GM12878 (cell line): ENCODE results near the gene ARMS2. TPM values are rescaled to one million over a fixed set of nuclear protein-coding genes. Genes with fewer than 3 reads are reported as not detected.

Source experiments
- ATAC-seq: fragments of 200-7000 bp; cut with Tn5 transposase; 3 replicates; pipeline ENCODE4 v1.9.1; 2020; ENCODE audit warnings: mild to moderate bottlenecking, moderate library complexity
- BruUV-seq: library from RNA; stranded (reverse); fragments of 400-500 nt; replicated peaks from 2 replicates; lab custom pipeline; 2021; lab: Mats Ljungman, UMichigan
- CTCF ChIA-PET: fragments of 300-600 bp; sonication (Branson Sonifier 250); formaldehyde crosslinking; extraction: SDS; loops from one replicate; lab custom pipeline; 2021; ENCODE audit warnings: inconsistent platforms; lab: Yijun Ruan, JAX
- POLR2A ChIA-PET: fragments of 350-600 bp; formaldehyde crosslinking; extraction: SDS; loops from one replicate; lab custom pipeline; 2021; ENCODE audit warnings: inconsistent platforms; lab: Charles Lee
- RAD21 ChIA-PET: fragments of 300-600 bp; sonication (Branson Sonifier 250); formaldehyde crosslinking; loops from one replicate; lab custom pipeline; 2023; ENCODE audit warnings: antibody characterized with exemption; ENCODE audit not compliant: unreplicated experiment; lab: Charles Lee
- SMC1A ChIA-PET: fragments of 300-600 bp; sonication (Branson Sonifier 250); formaldehyde crosslinking; loops from one replicate; lab custom pipeline; 2023; ENCODE audit not compliant: unreplicated experiment, uncharacterized antibody; lab: Charles Lee
- DNase-seq: peaks from one replicate; pipeline ENCODE4 v3.0.0-alpha.2; 2011; ENCODE audit warnings: low read depth, low spot score
- FAIRE-seq: peaks from 3 replicates; lab custom pipeline; 2011; peaks lifted over from hg19 to GRCh38; lab: Jason Lieb, UNC
- H2AFZ ChIP-seq: 2 replicates; pipeline ENCODE4 v1.6.0; 2011; ENCODE audit warnings: low read depth, low read length, control low read depth; ENCODE audit not compliant: control insufficient read depth
- H3K27ac ChIP-seq: 2 replicates; pipeline ENCODE4 v1.5.1; 2011; ENCODE audit warnings: control low read depth; ENCODE audit not compliant: control insufficient read depth, insufficient read depth
- H3K27me3 ChIP-seq, 2 experiments: replicated peaks in 1 of 2; 2 replicates each; pipeline versions ENCODE4 v1.6.0 to v1.6.1; 2011; ENCODE audit warnings: low read length in 1 of 2; ENCODE audit not compliant: control insufficient read depth in 2 of 2, insufficient read depth in 2 of 2
- H3K36me3 ChIP-seq, 2 experiments: 2 replicates each; pipeline ENCODE4 v1.5.1; 2011; ENCODE audit warnings: low read length in 1 of 2; ENCODE audit not compliant: control insufficient read depth in 2 of 2, insufficient read depth in 2 of 2
- H3K4me1 ChIP-seq: 2 replicates; pipeline ENCODE4 v1.6.1; 2011; ENCODE audit warnings: mild to moderate bottlenecking, low read length, moderate library complexity, mixed read lengths; ENCODE audit not compliant: control insufficient read depth, insufficient read depth
- H3K4me2 ChIP-seq: 2 replicates; pipeline ENCODE4 v1.6.0; 2011; ENCODE audit warnings: control low read depth; ENCODE audit not compliant: control insufficient read depth, insufficient read depth
- H3K4me3 ChIP-seq: fragments of 200-600 bp; sonication (generic); 2 replicates; pipeline ENCODE4 v1.5.1; 2016
- H3K79me2 ChIP-seq: 2 replicates; pipeline ENCODE4 v1.6.0; 2011; ENCODE audit warnings: low read length; ENCODE audit not compliant: control insufficient read depth, insufficient read depth
- H3K9ac ChIP-seq: 2 replicates; pipeline ENCODE4 v1.8.0; 2011; ENCODE audit warnings: low read length, control low read depth, mixed read lengths; ENCODE audit not compliant: control insufficient read depth, insufficient read depth
- H3K9me3 ChIP-seq: replicated peaks from 3 replicates; pipeline ENCODE4 v1.5.1; 2011; ENCODE audit warnings: mild to moderate bottlenecking, low read length; ENCODE audit not compliant: control insufficient read depth, insufficient read depth
- H4K20me1 ChIP-seq: 2 replicates; pipeline ENCODE4 v1.6.0; 2011; ENCODE audit not compliant: control insufficient read depth, insufficient read depth
- BRCA1 ChIP-seq: IDR thresholded peaks from 2 replicates; pipeline ENCODE4 v1.6.1; 2011; ENCODE audit warnings: low read depth, low read length, improper control_type of control experiment
- CHD1 ChIP-seq: IDR thresholded peaks from 2 replicates; pipeline ENCODE4 v1.6.1; 2012; ENCODE audit warnings: low read depth, low read length, improper control_type of control experiment
- EGR1 ChIP-seq, 2 experiments: IDR thresholded peaks; 1 replicate in 1 of 2; 2 replicates in 1 of 2; pipeline ENCODE4 v1.6.1; 2011 to 2012; ENCODE audit warnings: low read depth in 2 of 2, low read length in 2 of 2, borderline replicate concordance in 1 of 2, mild to moderate bottlenecking in 1 of 2, moderate library complexity in 1 of 2
- HDGF ChIP-seq: fragments of 450-650 bp; IDR thresholded peaks from 2 replicates; pipeline ENCODE4 v1.6.1; 2016; ENCODE audit warnings: antibody characterized with exemption
- IRF4 ChIP-seq: IDR thresholded peaks from 2 replicates; pipeline ENCODE4 v1.6.1; 2011; ENCODE audit warnings: low read depth, low read length
- MTA3 ChIP-seq: IDR thresholded peaks from 2 replicates; pipeline ENCODE4 v1.6.1; 2012; ENCODE audit warnings: low read length, inconsistent platforms, borderline replicate concordance
- MYB ChIP-seq: fragments of 150-350 bp; IDR thresholded peaks from 2 replicates; pipeline ENCODE4 v1.6.1; 2014; ENCODE audit warnings: mild to moderate bottlenecking, low read depth, low read length, borderline replicate concordance
- POLR2AphosphoS5 ChIP-seq: IDR thresholded peaks from 2 replicates; pipeline ENCODE4 v1.6.1; 2011; ENCODE audit warnings: mild to moderate bottlenecking, low read length, inconsistent platforms
- RAD21 ChIP-seq: IDR thresholded peaks from 2 replicates; pipeline ENCODE4 v1.6.1; 2011; ENCODE audit warnings: mild to moderate bottlenecking, low read depth, low read length, moderate library complexity; ENCODE audit not compliant: insufficient read depth
- RAD51 ChIP-seq: fragments of 450-650 bp; IDR thresholded peaks from 2 replicates; pipeline ENCODE4 v1.6.1; 2016; ENCODE audit warnings: moderate library complexity, mild to moderate bottlenecking, inconsistent platforms
- WRNIP1 ChIP-seq: IDR thresholded peaks from 2 replicates; pipeline ENCODE4 v1.6.1; 2011; ENCODE audit warnings: low read depth, low read length, improper control_type of control experiment, borderline replicate concordance
- WGBS: methylation state at CpG from one replicate; pipeline ENCODE4 v1.1.6; 2016; ENCODE audit warnings: low lambda C conversion rate; ENCODE audit not compliant: insufficient replicate concordance, insufficient coverage; ENCODE audit errors: missing lambda C conversion rate; 5-methylcytosine and 5-hydroxymethylcytosine counted together
- in situ Hi-C: fragments of 300-500 bp; cut with MboI; formaldehyde crosslinking; loops from 9 replicates; pipeline ENCODE4 v1.14.3; 2018; ENCODE audit warnings: mixed read lengths
- intact Hi-C: fragments of 100-400 bp; cut with micrococcal nuclease; formaldehyde crosslinking; loops from one replicate; pipeline ENCODE4 v1.14.2; 2022; ENCODE audit not compliant: unreplicated experiment
- polyA plus RNA-seq, 11 experiments: library from polyadenylated mRNA; depleted of rRNA in 4 of 11; unstranded in 6 of 11; stranded (reverse) in 5 of 11; fragments of >200 nt; fragmentation: Nextera tagmentation in 4 of 11; fragmentation: Illumina TruSeq in 1 of 11; extraction: Ambion mirVana in 4 of 11; extraction: Trizol in 1 of 11; gene quantifications; 1 replicate in 1 of 11; 2 replicates in 10 of 11; pipeline versions ENCODE4 v1.2.1 to v1.2.3, GENCODE V29; 2011 to 2016; ENCODE audit warnings: inconsistent platforms in 2 of 11, missing spikeins in 2 of 11, low read depth in 1 of 11
- total RNA-seq, 4 experiments: library from RNA; depleted of rRNA in 3 of 4; stranded (reverse); fragments of >200 nt in 3 of 4; fragmentation: Illumina TruSeq in 1 of 4; extraction: Trizol in 1 of 4; gene quantifications; 2 replicates each; pipeline versions ENCODE4 v1.2.1 to v1.2.3, GENCODE V29; 2013 to 2021
- TF ChIP-seq, protein P1 (sequence below): fragments of 450-650 bp; IDR thresholded peaks from 2 replicates; pipeline ENCODE4 v1.6.1; 2018; ENCODE audit warnings: borderline replicate concordance, mild to moderate bottlenecking; ENCODE audit not compliant: partially characterized antibody
- TF ChIP-seq, protein P2 (sequence below): IDR thresholded peaks from 2 replicates; pipeline ENCODE4 v1.6.1; 2012; ENCODE audit warnings: low read depth, low read length, improper control_type of control experiment
- TF ChIP-seq, protein P3 (sequence below): IDR thresholded peaks from 2 replicates; pipeline ENCODE4 v1.6.1; 2012; ENCODE audit warnings: low read depth, low read length, improper control_type of control experiment

Gene ARMS2
- total and polyA plus RNA-seq, 10 of the 15 experiments (the other 5 are each of a cell fraction or from before 2014, with no cell fraction given): not detected

DNA sequence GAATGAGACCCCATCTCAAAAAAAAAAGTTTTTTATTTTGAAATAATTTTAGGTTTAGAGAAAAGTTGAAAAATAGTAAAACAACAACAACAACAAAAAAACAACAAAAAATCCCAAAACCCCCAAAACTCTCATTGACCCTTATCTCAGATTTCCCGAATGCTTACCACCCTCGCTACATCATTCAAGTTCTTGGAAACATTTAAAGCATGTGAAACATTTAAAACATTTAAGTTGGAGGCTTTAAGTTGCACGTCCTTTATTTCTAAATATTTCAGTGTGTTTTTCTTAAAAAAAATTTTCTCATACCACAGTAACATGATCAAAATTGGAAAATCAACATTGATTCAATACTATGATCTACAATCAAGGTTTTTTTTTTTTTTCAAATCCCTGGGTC lies 382 bp upstream of the ARMS2 start (continued):
- no peak for TF ChIP-seq POLR2AphosphoS5

DNA sequence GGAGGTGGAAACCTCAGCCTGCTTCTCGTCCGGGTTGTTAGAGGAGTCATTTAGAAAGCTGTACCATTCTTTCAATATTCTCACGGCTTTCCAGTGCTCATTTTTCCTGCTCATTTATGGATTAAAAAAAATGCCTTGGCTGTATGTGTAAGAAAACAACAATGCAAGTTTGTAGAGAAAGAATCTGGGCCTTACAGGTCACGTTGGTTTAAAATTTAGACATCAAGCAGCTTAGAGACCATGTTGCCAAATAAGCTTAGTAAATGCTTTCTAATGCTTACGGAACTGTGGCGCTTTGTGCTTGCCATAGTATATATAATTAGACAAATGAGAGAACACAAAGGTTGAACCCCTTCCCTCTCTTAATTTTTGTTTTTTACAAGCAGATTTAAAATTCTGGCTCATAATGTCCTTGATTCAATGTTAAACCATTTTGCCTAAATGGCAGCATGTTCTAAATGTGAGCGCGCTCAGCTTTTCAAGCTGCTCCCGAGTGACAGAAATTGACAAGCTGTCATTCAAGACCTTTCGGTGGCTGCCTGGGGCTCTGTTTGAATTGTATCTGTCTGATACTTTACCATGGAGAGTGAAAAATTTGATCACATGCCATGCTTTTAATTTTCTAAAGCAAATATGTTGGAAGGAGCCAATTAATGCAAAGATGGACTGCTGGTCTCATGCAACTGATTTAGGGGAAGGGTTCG lies 1.1 kb downstream of the ARMS2 start:
- no TSS peak for BruUV-seq
- CTCF ChIA-PET: interaction anchor here (0.8 to 1.1 kb wide), 2 partner anchors 11 to 23 kb away, joined by 3 read pairs; no protein-coding TSS in a partner anchor
- H3K4me1 ChIP-seq: no peaks in the 10 kb centered on the region
- H2AFZ ChIP-seq: no peak overlapping the region
- H4K20me1 ChIP-seq: no peaks in the 10 kb centered on the region
- 43% methylated on average over 11 of the region's 11 CpGs for WGBS
- no peak for TF ChIP-seq EGR1 (IDR thresholded peaks at IDR 0.05; ENCODE audit: borderline replicate concordance in 1 of 2, low read depth in 2 of 2, low read length in 2 of 2)
- no peak for TF ChIP-seq HDGF
- TF ChIP-seq CHD1: no peak
- no peak for TF ChIP-seq RAD21
- TF ChIP-seq, protein P1, sequence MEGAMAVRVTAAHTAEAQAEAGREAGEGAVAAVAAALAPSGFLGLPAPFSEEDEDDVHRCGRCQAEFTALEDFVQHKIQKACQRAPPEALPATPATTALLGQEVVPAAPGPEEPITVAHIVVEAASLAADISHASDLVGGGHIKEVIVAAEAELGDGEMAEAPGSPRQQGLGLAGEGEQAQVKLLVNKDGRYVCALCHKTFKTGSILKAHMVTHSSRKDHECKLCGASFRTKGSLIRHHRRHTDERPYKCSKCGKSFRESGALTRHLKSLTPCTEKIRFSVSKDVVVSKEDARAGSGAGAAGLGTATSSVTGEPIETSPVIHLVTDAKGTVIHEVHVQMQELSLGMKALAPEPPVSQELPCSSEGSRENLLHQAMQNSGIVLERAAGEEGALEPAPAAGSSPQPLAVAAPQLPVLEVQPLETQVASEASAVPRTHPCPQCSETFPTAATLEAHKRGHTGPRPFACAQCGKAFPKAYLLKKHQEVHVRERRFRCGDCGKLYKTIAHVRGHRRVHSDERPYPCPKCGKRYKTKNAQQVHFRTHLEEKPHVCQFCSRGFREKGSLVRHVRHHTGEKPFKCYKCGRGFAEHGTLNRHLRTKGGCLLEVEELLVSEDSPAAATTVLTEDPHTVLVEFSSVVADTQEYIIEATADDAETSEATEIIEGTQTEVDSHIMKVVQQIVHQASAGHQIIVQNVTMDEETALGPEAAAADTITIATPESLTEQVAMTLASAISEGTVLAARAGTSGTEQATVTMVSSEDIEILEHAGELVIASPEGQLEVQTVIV: no peak
- TF ChIP-seq, protein P2, sequence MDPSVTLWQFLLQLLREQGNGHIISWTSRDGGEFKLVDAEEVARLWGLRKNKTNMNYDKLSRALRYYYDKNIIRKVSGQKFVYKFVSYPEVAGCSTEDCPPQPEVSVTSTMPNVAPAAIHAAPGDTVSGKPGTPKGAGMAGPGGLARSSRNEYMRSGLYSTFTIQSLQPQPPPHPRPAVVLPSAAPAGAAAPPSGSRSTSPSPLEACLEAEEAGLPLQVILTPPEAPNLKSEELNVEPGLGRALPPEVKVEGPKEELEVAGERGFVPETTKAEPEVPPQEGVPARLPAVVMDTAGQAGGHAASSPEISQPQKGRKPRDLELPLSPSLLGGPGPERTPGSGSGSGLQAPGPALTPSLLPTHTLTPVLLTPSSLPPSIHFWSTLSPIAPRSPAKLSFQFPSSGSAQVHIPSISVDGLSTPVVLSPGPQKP: no peak
- no peak for TF ChIP-seq WRNIP1
- TF ChIP-seq MYB: no peak
- TF ChIP-seq, protein P3, sequence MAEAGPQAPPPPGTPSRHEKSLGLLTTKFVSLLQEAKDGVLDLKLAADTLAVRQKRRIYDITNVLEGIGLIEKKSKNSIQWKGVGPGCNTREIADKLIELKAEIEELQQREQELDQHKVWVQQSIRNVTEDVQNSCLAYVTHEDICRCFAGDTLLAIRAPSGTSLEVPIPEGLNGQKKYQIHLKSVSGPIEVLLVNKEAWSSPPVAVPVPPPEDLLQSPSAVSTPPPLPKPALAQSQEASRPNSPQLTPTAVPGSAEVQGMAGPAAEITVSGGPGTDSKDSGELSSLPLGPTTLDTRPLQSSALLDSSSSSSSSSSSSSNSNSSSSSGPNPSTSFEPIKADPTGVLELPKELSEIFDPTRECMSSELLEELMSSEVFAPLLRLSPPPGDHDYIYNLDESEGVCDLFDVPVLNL: no peak
- TF ChIP-seq MTA3: no peak
- TF ChIP-seq RAD51: no peak
- TF ChIP-seq BRCA1: no peak
- TF ChIP-seq IRF4: no peak
- RAD21 ChIA-PET: no interaction called here
- peaks cover 0 to 9% of the 10 kb centered on the region in 2 experiments; a peak in 2 of 4 replicates for H3K27me3 ChIP-seq
- no peaks in the 10 kb centered on the region for H3K79me2 ChIP-seq
- no peaks in the 10 kb centered on the region for H3K9me3 ChIP-seq
- in situ Hi-C loops: no loop called here
- DNase-seq (no peak), FAIRE-seq (no peak), ATAC-seq (no peak)
- H3K4me2 ChIP-seq: no peak overlapping the region
- intact Hi-C loops: no loop called here
- no peak overlapping the region for H3K27ac ChIP-seq
- H3K9ac ChIP-seq: no peak overlapping the region
- H3K36me3 ChIP-seq: no peaks in the 10 kb centered on the region
- POLR2A ChIA-PET: no interaction called here
- SMC1A ChIA-PET: no interaction called here
- H3K4me3 ChIP-seq: no peak overlapping the region
